HG03460 (cell line): ENCODE data around the gene CD151.
A peak's percentile ranks its signal among the peaks of the same experiment; 100 is the strongest.

Experiments used
- ATAC-seq: cut with Tn5 transposase; IDR thresholded peaks from one replicate; pipeline ENCODE4 v1.9.1; 2021; ENCODE audit not compliant: unreplicated experiment

Gene CD151

GRCh38 chr11:841981-842369 is 9.2 kb downstream of the CD151 start:
- ATAC-seq, result peak; percentile 31

DNA sequence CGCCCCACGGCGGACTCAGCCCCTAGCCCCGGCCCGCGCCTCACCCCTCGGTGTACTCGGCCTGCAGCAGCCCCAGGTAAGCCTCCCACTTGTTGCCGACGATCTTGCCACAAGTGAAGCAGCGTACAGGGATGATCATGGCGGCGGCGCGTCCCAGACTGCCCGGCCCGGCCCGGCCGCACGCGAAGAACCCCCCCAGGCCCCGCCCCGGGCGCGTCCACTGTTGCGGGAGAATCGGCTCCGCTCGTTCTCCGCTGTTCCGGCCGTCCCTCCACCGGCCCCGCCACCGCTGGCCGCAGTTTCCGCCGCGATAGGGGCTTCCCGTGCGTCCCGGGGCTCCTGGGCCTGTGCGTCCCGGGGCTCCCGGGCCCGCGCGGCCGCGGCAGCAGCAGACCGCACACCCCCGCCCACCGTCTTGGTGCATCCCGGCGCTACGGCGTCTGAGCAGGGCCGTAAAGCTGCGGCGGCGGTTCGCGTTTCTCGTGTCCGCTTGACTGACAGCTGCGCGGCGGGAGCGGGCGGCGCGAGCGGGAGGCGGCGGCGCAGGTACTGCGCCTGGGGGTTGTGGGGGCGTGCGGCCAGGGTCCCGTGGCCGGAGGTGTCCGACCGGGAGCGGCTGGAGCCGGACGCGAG is 9.7 kb downstream of the CD151 start, which contains the start of the genes POLR2L and TSPAN4:
TSS of gene POLR2L (minus strand) at position 160 of the 633 bp plus-strand sequence. CDS start at position 139, 21 bp downstream.
TSS of gene TSPAN4 (plus strand) at position 483 of the 633 bp plus-strand sequence. CDS start 7,453 bp downstream, outside the sequence.
- peak; percentile 57 for ATAC-seq

GRCh38 chr11:843086-843734 is 10.5 kb downstream of the CD151 start:
- ATAC-seq, result no peak

DNA sequence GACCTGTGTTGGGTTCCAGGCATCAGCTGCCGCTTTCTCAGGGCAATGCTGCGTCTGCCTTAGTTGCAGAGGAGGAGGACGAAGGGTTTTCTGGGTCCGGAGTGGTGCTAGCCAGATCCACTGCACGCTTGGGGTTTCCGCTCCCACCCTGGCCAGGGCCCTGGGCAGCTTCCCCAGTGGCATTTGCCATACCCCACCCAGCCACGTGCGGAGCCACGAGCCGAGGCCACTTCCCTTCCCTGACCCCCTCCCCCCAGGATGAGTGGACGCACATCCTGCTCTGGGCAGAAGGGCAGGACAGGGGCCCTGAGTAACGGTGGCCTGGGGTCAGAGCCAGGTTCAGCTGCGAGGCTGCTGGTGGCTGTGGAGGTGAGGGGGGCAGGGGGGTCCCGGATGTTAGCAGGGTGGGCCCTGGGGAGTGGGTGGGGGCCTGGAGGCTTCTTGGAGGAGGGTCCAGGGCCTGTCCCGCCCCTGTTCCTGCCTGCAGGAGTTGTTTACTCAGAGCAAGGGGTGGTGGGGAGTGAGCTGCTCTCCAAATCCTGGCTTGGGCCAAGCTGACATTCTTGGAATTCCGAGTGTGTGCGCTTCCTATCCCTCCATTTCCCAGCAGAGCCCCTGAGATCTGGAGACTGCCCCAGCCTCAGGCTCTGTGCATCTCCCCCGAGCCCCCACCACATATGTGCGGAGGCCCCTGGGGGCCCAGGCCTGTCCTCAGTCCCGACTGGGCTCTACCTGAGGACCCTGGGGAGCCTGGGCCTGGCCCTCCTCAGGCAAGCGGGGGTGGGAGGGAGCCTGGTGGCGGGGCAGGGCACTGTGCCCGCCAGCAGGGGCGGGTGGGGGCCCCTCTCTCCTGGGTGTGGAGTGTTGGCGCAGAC is 11.3 kb downstream of the CD151 start:
- no peak for ATAC-seq

DNA sequence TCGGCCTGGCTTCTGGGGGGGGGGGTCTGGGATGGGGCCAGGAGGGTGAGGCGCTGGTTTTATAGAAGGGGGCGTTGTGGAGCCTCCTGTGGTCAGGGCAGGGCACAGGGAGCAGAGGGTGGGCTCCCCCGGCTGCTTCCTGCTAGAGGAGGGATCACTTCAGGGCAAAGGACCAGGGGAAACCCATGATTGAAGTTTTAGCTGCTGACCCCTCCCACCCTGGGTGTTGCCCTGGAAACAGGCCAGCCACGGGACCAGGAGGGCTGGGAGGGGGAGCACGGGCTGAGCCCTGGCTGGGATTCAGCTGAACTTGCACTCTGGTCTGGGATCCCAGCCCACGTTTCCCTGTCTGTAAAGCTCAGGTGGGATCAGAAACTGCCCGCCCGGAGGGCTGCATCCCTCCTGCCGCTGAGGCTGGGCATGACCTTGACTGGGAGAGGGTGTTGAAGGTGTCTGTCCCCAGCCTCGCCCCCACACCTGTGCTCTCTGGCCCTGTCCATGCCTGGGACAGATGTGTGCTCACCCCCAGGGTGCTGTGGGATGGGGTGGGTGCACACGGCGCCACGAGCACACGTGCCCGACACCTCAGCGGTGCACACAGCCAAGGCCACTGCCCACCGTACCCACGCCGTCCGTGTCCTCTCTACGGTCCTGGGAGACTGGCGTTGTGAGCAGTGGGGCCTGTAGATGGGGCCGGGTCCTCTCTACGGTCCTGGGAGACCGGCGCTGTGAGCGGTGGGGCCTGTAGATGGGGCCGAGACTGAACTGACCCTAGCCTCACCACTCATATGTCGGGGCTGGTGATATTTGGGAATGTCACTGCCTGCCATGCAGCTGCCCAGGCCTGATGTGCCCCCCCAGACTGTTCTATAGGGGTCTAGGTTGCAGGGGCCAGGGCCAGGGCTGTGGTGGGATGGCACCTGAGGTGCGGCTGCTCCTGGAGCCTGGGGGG is 12.2 kb downstream of the CD151 start:
- no peak for ATAC-seq

GRCh38 chr11:845872-846495 is 13.2 kb downstream of the CD151 start:
- ATAC-seq, result no peak

DNA sequence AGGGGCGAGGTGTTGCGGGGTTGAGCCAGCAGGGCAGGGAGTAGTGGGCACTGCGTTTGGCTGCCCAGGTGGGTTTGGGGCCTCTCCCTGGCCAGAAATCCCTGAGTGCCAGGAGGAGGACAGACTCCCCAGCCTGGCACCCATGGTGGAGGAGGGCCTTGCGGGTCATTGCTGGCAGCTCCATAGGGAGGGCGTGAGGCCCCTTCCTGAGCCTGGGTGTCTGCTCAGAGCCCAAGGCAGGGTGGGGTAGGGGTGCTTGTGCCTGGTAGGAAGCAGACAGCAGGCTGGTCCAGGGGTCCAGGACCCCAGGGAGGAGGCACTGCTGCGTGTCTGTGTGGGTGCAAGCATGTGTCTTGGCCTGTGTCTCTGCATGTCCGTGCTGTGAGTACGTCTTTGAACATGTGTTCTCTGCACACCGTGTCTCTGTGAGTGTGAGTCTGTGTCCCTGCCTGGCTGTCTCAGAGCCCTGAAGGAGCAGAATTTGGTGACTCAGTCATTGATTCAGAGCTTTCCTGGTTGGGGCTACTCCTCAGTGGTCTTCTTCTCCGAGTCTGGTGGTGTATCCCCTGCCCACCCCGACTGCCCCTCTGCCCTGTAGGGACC is 13.8 kb downstream of the CD151 start:
- ATAC-seq, result no peak

DNA sequence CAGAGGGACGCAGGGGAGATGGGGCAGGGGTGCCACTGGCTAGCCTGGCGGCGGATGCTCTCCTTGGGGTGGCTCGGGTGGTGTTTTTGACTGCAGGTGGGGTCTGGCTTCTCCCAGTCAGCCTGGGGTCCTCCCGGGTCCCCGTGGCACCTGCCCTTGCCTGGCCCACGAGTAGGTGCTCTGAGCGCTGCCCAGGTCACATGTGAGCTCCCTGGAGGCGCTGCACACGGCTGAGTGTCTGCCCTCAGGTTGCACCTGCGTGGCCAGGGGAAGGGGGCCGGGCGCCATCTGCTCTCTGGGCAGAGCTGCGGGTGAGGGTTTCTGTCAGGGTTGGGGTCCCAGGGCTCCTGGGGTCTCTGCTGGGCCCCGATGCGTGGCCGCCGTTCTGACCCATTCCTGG is 15.1 kb downstream of the CD151 start:
- ATAC-seq, result no peak

DNA sequence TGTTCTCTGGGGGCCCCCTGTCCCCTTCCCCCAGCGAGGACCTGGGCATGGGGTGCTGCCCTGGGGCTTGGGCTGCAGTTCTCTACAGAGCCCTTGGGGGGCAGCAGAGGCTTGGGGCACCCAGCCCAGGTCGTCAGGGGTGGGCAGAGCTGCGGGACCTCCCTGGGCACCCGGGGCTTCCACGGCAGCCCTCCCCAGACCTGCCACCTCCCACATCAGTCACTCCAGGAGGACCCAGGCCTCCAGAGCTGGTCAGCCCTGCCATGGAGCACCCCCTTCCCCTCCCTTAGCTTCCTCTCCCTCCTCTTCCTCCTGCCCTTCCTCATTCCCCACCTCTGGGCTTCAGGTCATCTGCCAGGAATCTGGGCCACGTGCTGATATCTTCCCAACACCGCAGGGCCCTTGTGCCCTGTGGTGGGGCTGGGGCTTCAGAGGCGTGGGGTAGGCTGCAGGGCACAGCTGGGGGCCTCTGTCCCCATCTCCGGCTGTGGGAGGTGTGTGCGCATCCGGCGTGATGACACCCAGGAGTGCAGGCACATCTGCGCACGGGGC is 15.7 kb downstream of the CD151 start:
- ATAC-seq, result no peak

GRCh38 chr11:849104-849824 is 16.5 kb downstream of the CD151 start:
- ATAC-seq, result no peak

GRCh38 chr11:849951-850774 is 17.4 kb downstream of the CD151 start:
- ATAC-seq, result no peak

GRCh38 chr11:850775-851763 is 18.3 kb downstream of the CD151 start:
- ATAC-seq, result no peak

- ATAC-seq, result no peak
These were observed 20.0 kb downstream of the CD151 start for GRCh38 chr11:852762-853161.

DNA sequence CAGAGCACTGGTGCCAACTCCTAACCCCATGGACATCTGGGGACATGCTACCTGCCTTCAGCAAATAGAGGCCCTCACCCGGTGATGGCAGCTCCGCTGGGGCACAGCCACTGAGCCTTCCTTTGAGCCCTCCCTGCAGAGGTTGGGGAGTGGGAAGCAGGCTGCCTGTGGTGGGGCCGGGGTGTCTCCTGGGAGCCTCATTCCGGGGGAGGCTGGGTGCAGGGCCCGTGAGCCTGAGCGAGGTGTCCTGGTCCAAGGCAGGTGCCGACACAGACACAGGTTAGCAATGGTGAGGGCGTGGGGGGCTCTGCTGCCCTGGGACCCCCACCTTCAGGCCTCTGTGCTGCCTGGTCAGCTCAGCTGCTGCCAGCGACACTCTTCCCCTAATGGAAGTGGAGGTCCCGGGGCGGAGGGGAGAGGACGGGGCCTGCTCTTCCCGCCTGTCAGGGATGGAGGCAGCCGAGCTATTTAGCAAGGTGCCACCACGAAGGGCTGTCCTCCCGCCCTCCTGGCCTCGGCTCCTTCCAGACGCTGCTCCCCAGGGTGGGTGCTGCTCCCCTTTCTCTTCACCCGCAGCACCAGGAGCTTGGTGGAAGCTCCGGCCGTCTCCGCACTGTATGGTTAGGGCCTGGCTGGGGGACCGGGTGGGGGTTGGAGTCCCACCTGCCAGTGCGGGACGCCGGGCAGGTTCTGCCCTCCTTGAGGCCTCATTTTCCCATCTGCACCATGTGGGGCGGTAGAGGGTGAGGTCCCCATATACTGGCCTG is 21.1 kb downstream of the CD151 start:
- no peak for ATAC-seq

DNA sequence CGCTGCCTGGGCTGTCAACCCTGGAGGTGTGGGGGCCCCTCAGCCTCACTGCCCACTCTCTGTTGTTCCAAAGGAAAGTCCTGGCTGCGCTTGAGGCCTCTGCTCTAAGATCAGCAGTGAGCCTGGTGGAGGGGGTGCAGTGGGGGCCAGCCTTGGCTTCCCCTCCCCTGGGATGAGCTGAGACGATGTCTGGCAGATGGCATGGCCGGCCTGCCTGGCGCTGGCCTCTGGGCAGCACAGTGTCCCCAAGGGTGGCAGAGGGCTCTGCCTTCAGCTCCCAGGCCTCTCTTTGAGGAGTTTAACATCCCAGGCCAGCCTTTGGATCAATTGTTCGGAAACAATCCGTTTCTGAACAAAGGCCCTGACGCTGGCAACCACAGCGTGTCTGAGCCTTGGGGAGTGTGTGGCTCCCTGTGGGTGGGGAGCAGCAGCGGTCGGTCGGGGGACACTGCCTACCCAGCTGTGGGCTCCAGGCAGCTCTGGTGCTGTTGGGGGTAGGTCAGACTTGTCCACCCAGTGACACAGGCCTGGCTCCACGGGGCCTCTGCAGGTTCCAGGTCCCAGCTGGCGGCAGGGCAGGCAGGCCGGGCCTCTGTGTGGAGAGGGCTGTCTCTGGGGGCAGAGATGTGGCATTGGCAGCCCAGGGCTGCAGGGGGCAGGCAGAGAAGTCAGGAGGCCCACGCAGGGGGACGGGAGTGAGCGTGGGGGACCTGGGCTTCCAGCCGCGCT is 22.0 kb downstream of the CD151 start:
- no peak for ATAC-seq
